HG02970 (cell line): ENCODE measurements around the gene FGD5.

Experiments used
- ATAC-seq: cut with Tn5 transposase; IDR thresholded peaks from one replicate; pipeline ENCODE4 v1.9.1; 2021; ENCODE audit warnings: mild to moderate bottlenecking, moderate library complexity, moderate number of reproducible peaks; ENCODE audit not compliant: unreplicated experiment, low FRiP score

The FGD5 gene

GRCh38 chr3:14948609-14949038 lies 129.9 kb downstream of the FGD5 start:
- no peak for ATAC-seq

- no peak for ATAC-seq
Measured at GRCh38 chr3:14949126-14949525, 130.4 kb downstream of the FGD5 start.

GRCh38 chr3:14950274-14950673 lies 131.5 kb downstream of the FGD5 start:
- no peak for ATAC-seq

GRCh38 chr3:14957153-14957552 lies 138.4 kb downstream of the FGD5 start:
- no peak for ATAC-seq

- ATAC-seq: no peak
Measured at GRCh38 chr3:14957925-14958324, 139.2 kb downstream of the FGD5 start.

GRCh38 chr3:14959359-14959943 lies 140.7 kb downstream of the FGD5 start:
- no peak for ATAC-seq

GRCh38 chr3:14962762-14963161 lies 144.0 kb downstream of the FGD5 start:
- ATAC-seq: no peak

- ATAC-seq: no peak
Measured at GRCh38 chr3:14967285-14967684, 148.5 kb downstream of the FGD5 start.

- no peak for ATAC-seq
Measured at GRCh38 chr3:14969671-14970070, 150.9 kb downstream of the FGD5 start.

- ATAC-seq: no peak
Measured at GRCh38 chr3:14976317-14976716, 157.6 kb downstream of the FGD5 start.

GRCh38 chr3:14980689-14981088 lies 161.9 kb downstream of the FGD5 start:
- ATAC-seq: no peak
